Measurements from ENCODE around the gene PLEKHA4. TPM values are rescaled to one million over a fixed set of nuclear protein-coding genes. Genes with fewer than 3 reads are reported as not detected.
A peak's percentile ranks its signal among the peaks of the same experiment; 100 is the strongest.

Gene PLEKHA4
- total and polyA plus RNA-seq, 9 of the 15 experiments (the other 6 are each of a cell fraction or from before 2014, with no cell fraction given): 0.07 to 30.8 (median 11.4) TPM

- TF ChIP-seq CBX8 (IDR thresholded peaks at IDR 0.05; ENCODE audit: borderline replicate concordance, extremely low read depth, low read depth, low read length, poor library complexity, severe bottlenecking): no peak
- no peak for TF ChIP-seq CEBPG (CRISPR knock-in tag; IDR thresholded peaks at IDR 0.05)
- TF ChIP-seq CEBPG (tag; conservative IDR thresholded peaks at IDR 0.05 in 1 of 2, IDR thresholded peaks at IDR 0.05 in 1 of 2): 0 out of 4 replicates have a peak, but pooled peaks of 1 of the 2 experiments have one; percentile 9
- TF ChIP-seq RBFOX2 (IDR thresholded peaks at IDR 0.05; ENCODE audit: low read depth, low read length): peak; percentile 20; the same call in 1 of the 2 replicates
- TF ChIP-seq DIDO1 (tag; IDR thresholded peaks at IDR 0.05; ENCODE audit: low read depth): no peak
- TF ChIP-seq ZNF121 (CRISPR knock-in tag; conservative IDR thresholded peaks at IDR 0.05): peak; percentile 89
- TF ChIP-seq TCF3 (CRISPR knock-in tag; IDR thresholded peaks at IDR 0.05): no peak
- TF ChIP-seq MAFF (IDR thresholded peaks at IDR 0.05; ENCODE audit: low read length): no peak
- TF ChIP-seq RBM25 (IDR thresholded peaks at IDR 0.05; ENCODE audit: low read depth, low read length, severe bottlenecking): no peak
- TF ChIP-seq CBX5 (IDR thresholded peaks at IDR 0.05; ENCODE audit: borderline replicate concordance, low read depth): no peak
- TF ChIP-seq ADNP (tag; IDR thresholded peaks at IDR 0.05): peak; percentile 99
- no peak; the same call in 1 of the 2 replicates for TF ChIP-seq HMBOX1 (IDR thresholded peaks at IDR 0.05)
- peak; percentile 10; the same call in 1 of the 2 replicates for TF ChIP-seq FOSL1 (tag; conservative IDR thresholded peaks at IDR 0.05)
Measured at GRCh38 chr19:48879025-48879637, 10.7 kb upstream of the PLEKHA4 start (continued).
